Measurements from ENCODE around the gene EMC7. TPM values are rescaled to one million over a fixed set of nuclear protein-coding genes. Genes with fewer than 3 reads are reported as not detected.

Gene EMC7
- total RNA-seq (10 to 100 TPM; 26.7 to 29.9 TPM), polyA plus RNA-seq (10 to 100 TPM; 45.3 to 58.3 TPM)

DNA sequence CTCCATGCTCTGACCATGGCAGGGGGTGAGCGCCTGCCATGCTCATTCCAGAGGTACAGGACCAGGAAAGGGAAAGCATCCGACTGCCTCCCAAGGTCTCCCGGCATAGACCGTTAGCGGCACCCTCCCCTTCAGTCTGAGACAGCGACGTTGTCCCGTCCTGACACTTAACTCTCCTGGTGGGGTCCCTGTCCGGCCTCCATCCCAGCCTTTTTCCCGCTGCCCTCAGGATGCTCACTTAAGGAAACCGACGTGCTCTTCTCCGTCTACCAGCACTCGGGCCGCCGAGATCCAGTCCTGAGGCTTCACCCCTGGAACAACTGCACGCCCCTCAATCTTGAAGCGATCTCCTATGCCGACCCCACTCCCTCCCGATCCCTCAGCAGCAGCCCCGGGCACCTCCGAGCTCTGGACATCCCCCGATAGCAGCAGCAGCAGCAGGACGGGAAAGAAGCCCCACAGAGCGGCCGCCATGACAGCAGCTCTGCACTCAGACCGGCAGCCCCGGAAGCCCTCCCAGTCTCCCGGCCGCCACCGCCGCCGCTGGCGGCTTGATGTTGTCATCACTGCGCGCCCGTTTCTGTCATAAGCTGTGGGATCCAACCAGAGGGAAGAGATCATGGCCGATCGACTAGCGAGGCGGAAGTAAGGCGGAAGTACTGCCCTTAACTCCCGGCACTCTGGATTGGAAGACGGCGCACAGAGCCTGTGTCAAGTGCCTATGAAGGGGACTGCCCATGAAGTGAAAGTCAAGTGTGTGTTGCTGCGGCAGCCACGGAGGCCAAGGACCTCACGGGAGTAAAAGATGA, at the start of gene EMC7, which contains the start of gene PGBD4:
Gene EMC7, minus strand, starts transcription at position 497 of the 809 bp plus-strand sequence. Its CDS starts 23 bp downstream, at position 474.
Gene PGBD4, plus strand, starts transcription at position 718 of the 809 bp plus-strand sequence. CDS start 449 bp downstream, outside the sequence.
- under 1% methylated on average over 48 of the region's 48 CpGs for WGBS
- no peaks in the 10 kb centered on the region for H3K27me3 ChIP-seq (ENCODE audit: control insufficient read depth in 4 of 4, insufficient read depth in 4 of 4, low read length in 3 of 4)
- H3K27ac ChIP-seq (ENCODE audit: low read depth in 1 of 2, low read length in 2 of 2): peak within 1 kb of the TSS; percentile 85 to 88
- H3K36me3 ChIP-seq (ENCODE audit: control insufficient read depth in 4 of 4, insufficient read depth in 3 of 4, low read depth in 1 of 4, low read length in 3 of 4): no peaks in the 10 kb centered on the region
- H3K9me3 ChIP-seq (ENCODE audit: control insufficient read depth in 4 of 4, low read length in 3 of 4): no peaks in the 10 kb centered on the region
- H3K4me1 ChIP-seq (ENCODE audit: control insufficient read depth in 4 of 4, insufficient read depth in 4 of 4, low read length in 3 of 4): peaks cover 4 to 22% (median 15%) of the 10 kb centered on the region in 4 donors
- peak; percentile 98 for DNase-seq (ENCODE audit: low spot score)
- peak within 1 kb of the TSS; percentile 84 to 94 (median 93) for H3K4me3 ChIP-seq (ENCODE audit: low read depth in 1 of 3, low read length in 3 of 3)
- H3K9ac ChIP-seq (ENCODE audit: low read depth in 1 of 2, low read length in 2 of 2): peak within 1 kb of the TSS; percentile 86 to 97
- no peak for TF ChIP-seq FOXA2 (IDR thresholded peaks at IDR 0.05)
- TF ChIP-seq RAD21 (IDR thresholded peaks at IDR 0.05): peak; percentile 30 to 39
- TF ChIP-seq, protein P1, sequence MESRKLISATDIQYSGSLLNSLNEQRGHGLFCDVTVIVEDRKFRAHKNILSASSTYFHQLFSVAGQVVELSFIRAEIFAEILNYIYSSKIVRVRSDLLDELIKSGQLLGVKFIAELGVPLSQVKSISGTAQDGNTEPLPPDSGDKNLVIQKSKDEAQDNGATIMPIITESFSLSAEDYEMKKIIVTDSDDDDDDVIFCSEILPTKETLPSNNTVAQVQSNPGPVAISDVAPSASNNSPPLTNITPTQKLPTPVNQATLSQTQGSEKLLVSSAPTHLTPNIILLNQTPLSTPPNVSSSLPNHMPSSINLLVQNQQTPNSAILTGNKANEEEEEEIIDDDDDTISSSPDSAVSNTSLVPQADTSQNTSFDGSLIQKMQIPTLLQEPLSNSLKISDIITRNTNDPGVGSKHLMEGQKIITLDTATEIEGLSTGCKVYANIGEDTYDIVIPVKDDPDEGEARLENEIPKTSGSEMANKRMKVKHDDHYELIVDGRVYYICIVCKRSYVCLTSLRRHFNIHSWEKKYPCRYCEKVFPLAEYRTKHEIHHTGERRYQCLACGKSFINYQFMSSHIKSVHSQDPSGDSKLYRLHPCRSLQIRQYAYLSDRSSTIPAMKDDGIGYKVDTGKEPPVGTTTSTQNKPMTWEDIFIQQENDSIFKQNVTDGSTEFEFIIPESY (IDR thresholded peaks at IDR 0.05): peak; percentile 91
- TF ChIP-seq EGR1 (IDR thresholded peaks at IDR 0.05; ENCODE audit: low read depth in 2 of 2): peak; percentile 98 to 100
- TF ChIP-seq TAF1 (conservative IDR thresholded peaks at IDR 0.05): peak; percentile 85
- TF ChIP-seq, protein P2, sequence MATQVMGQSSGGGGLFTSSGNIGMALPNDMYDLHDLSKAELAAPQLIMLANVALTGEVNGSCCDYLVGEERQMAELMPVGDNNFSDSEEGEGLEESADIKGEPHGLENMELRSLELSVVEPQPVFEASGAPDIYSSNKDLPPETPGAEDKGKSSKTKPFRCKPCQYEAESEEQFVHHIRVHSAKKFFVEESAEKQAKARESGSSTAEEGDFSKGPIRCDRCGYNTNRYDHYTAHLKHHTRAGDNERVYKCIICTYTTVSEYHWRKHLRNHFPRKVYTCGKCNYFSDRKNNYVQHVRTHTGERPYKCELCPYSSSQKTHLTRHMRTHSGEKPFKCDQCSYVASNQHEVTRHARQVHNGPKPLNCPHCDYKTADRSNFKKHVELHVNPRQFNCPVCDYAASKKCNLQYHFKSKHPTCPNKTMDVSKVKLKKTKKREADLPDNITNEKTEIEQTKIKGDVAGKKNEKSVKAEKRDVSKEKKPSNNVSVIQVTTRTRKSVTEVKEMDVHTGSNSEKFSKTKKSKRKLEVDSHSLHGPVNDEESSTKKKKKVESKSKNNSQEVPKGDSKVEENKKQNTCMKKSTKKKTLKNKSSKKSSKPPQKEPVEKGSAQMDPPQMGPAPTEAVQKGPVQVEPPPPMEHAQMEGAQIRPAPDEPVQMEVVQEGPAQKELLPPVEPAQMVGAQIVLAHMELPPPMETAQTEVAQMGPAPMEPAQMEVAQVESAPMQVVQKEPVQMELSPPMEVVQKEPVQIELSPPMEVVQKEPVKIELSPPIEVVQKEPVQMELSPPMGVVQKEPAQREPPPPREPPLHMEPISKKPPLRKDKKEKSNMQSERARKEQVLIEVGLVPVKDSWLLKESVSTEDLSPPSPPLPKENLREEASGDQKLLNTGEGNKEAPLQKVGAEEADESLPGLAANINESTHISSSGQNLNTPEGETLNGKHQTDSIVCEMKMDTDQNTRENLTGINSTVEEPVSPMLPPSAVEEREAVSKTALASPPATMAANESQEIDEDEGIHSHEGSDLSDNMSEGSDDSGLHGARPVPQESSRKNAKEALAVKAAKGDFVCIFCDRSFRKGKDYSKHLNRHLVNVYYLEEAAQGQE (IDR thresholded peaks at IDR 0.05): peak; percentile 69
- TF ChIP-seq SP1 (IDR thresholded peaks at IDR 0.05): peak; percentile 90
- TF ChIP-seq HNF4A (conservative IDR thresholded peaks at IDR 0.05): peak; percentile 26 to 64
- no peak for TF ChIP-seq HNF4G (IDR thresholded peaks at IDR 0.05)
- TF ChIP-seq NR2F2 (IDR thresholded peaks at IDR 0.05): peak; percentile 66
- TF ChIP-seq, protein P3, sequence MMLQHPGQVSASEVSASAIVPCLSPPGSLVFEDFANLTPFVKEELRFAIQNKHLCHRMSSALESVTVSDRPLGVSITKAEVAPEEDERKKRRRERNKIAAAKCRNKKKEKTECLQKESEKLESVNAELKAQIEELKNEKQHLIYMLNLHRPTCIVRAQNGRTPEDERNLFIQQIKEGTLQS (IDR thresholded peaks at IDR 0.05): peak; percentile 87
- TF ChIP-seq, protein P4, sequence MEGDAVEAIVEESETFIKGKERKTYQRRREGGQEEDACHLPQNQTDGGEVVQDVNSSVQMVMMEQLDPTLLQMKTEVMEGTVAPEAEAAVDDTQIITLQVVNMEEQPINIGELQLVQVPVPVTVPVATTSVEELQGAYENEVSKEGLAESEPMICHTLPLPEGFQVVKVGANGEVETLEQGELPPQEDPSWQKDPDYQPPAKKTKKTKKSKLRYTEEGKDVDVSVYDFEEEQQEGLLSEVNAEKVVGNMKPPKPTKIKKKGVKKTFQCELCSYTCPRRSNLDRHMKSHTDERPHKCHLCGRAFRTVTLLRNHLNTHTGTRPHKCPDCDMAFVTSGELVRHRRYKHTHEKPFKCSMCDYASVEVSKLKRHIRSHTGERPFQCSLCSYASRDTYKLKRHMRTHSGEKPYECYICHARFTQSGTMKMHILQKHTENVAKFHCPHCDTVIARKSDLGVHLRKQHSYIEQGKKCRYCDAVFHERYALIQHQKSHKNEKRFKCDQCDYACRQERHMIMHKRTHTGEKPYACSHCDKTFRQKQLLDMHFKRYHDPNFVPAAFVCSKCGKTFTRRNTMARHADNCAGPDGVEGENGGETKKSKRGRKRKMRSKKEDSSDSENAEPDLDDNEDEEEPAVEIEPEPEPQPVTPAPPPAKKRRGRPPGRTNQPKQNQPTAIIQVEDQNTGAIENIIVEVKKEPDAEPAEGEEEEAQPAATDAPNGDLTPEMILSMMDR (IDR thresholded peaks at IDR 0.05; ENCODE audit: low read depth, low read length, missing input control): no peak
- peak; percentile 55 to 87 for TF ChIP-seq JUND (IDR thresholded peaks at IDR 0.05)
- peak; percentile 4 for TF ChIP-seq FOXA1 (IDR thresholded peaks at IDR 0.05)
- TF ChIP-seq, protein P5, sequence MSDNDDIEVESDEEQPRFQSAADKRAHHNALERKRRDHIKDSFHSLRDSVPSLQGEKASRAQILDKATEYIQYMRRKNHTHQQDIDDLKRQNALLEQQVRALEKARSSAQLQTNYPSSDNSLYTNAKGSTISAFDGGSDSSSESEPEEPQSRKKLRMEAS (IDR thresholded peaks at IDR 0.05): peak; percentile 100
- peak; percentile 78 to 97 for TF ChIP-seq GABPA (IDR thresholded peaks at IDR 0.05 in 1 of 2, conservative IDR thresholded peaks at IDR 0.05 in 1 of 2)
- peak; percentile 99 for TF ChIP-seq YY1 (IDR thresholded peaks at IDR 0.05)
- TF ChIP-seq RXRA (IDR thresholded peaks at IDR 0.05): peak; percentile 68 to 78
